Endothelial cell of umbilical vein (primary cell): ENCODE measurements around the gene SLC5A10. TPM values are rescaled to one million over a fixed set of nuclear protein-coding genes. Genes with fewer than 3 reads are reported as not detected.

Source experiments
- BruUV-seq: library from RNA; stranded (reverse); fragments of 400-500 nt; replicated peaks from 2 replicates; lab custom pipeline; 2021; lab: Mats Ljungman, UMichigan
- CTCF ChIA-PET: fragments of 300-600, 350-600 bp; sonication (Branson Sonifier 250); formaldehyde crosslinking; loops from one replicate; lab custom pipeline; 2021; ENCODE audit warnings: antibody characterized with exemption, inconsistent platforms; lab: Charles Lee
- POLR2A ChIA-PET: fragments of 300-600, 350-600 bp; sonication (Branson Sonifier 250); formaldehyde crosslinking; loops from one replicate; lab custom pipeline; 2021; ENCODE audit warnings: antibody characterized with exemption, inconsistent platforms; lab: Charles Lee
- DNase-seq: peaks from one replicate; pipeline ENCODE4 v3.0.0-alpha.2; 2011; ENCODE audit warnings: low read depth, low spot score
- FAIRE-seq: peaks from 2 replicates; lab custom pipeline; 2011; peaks lifted over from hg19 to GRCh38; lab: Jason Lieb, UNC
- H2AFZ ChIP-seq: 2 replicates; pipeline ENCODE4 v1.6.0; 2012; ENCODE audit warnings: low read depth, low read length, control low read depth, inconsistent platforms
- H3K27ac ChIP-seq: 2 replicates; pipeline ENCODE4 v1.5.1; 2011; ENCODE audit warnings: low read depth, mild to moderate bottlenecking, control low read depth, low read length, moderate library complexity; ENCODE audit not compliant: insufficient read depth
- H3K27me3 ChIP-seq, 2 experiments: 2 replicates each; pipeline versions ENCODE4 v1.6.0 to v1.6.1; 2011; ENCODE audit warnings: low read length in 2 of 2, mixed read lengths in 1 of 2; ENCODE audit not compliant: control insufficient read depth in 2 of 2, insufficient read depth in 2 of 2
- H3K36me3 ChIP-seq, 2 experiments: 2 replicates in 1 of 2; 3 replicates in 1 of 2; pipeline ENCODE4 v1.5.1; 2011; ENCODE audit warnings: low read length in 2 of 2, mild to moderate bottlenecking in 1 of 2, moderate library complexity in 1 of 2; ENCODE audit not compliant: control insufficient read depth in 2 of 2, insufficient read depth in 2 of 2; ENCODE audit errors: extremely low read depth in 1 of 2
- H3K4me1 ChIP-seq: 3 replicates; pipeline ENCODE4 v1.5.1; 2011; ENCODE audit warnings: mild to moderate bottlenecking, low read length; ENCODE audit not compliant: control insufficient read depth, insufficient read depth; ENCODE audit errors: extremely low read depth
- H3K4me2 ChIP-seq: 2 replicates; pipeline ENCODE4 v1.6.1; 2011; ENCODE audit warnings: low read length, control low read depth, mixed read lengths; ENCODE audit not compliant: insufficient read depth
- H3K4me3 ChIP-seq, 3 experiments: fragments of 200-600 bp in 1 of 3; sonication (generic), shearing (Covaris generic) in 1 of 3; replicated peaks in 1 of 3; 2 replicates each; pipeline ENCODE4 v1.5.1; 2011 to 2016; ENCODE audit warnings: control low read depth in 3 of 3, low read length in 3 of 3, mild to moderate bottlenecking in 2 of 3, inconsistent platforms in 1 of 3, low read depth in 1 of 3, moderate library complexity in 1 of 3; ENCODE audit not compliant: insufficient read depth in 1 of 3
- H3K79me2 ChIP-seq: 2 replicates; pipeline ENCODE4 v1.6.0; 2012; ENCODE audit warnings: low read length, inconsistent platforms; ENCODE audit not compliant: control insufficient read depth, insufficient read depth
- H3K9ac ChIP-seq: replicated peaks from 2 replicates; pipeline ENCODE3; 2011; ENCODE audit warnings: low read length, control low read depth; ENCODE audit not compliant: insufficient read depth; ENCODE audit errors: extremely low read depth
- H3K9me1 ChIP-seq: replicated peaks from 3 replicates; pipeline ENCODE4 v1.6.0; 2011; ENCODE audit warnings: mild to moderate bottlenecking, low read length; ENCODE audit not compliant: control insufficient read depth, insufficient read depth; ENCODE audit errors: extremely low read depth
- H3K9me3 ChIP-seq: replicated peaks from 2 replicates; pipeline ENCODE4 v1.5.1; 2012; ENCODE audit warnings: low read length, inconsistent platforms; ENCODE audit not compliant: control insufficient read depth, insufficient read depth
- H4K20me1 ChIP-seq: replicated peaks from 2 replicates; pipeline ENCODE3; 2011; ENCODE audit warnings: mild to moderate bottlenecking, low read length; ENCODE audit not compliant: control insufficient read depth, insufficient read depth; ENCODE audit errors: extremely low read depth
- CTCF ChIP-seq, 2 donors: IDR thresholded peaks; 1 replicate in 1 of 2; 2 replicates in 1 of 2; pipeline ENCODE4 v1.5.1; 2011; ENCODE audit warnings: low read length in 2 of 2, mild to moderate bottlenecking in 2 of 2, moderate library complexity in 2 of 2, control low read depth in 1 of 2, inconsistent platforms in 1 of 2, low read depth in 1 of 2; ENCODE audit not compliant: insufficient read depth in 1 of 2; ENCODE audit errors: extremely low read depth in 1 of 2
- EZH2 ChIP-seq: IDR thresholded peaks from 2 replicates; pipeline ENCODE4 v1.6.1; 2012; ENCODE audit warnings: borderline replicate concordance, low read depth, mild to moderate bottlenecking, moderate library complexity, low read length, inconsistent platforms; ENCODE audit not compliant: severe bottlenecking
- FOS ChIP-seq: IDR thresholded peaks from 2 replicates; pipeline ENCODE4 v1.6.1; 2011; ENCODE audit warnings: mild to moderate bottlenecking, low read length, moderate library complexity, borderline replicate concordance; ENCODE audit not compliant: insufficient read depth
- GATA2 ChIP-seq: IDR thresholded peaks from 2 replicates; pipeline ENCODE4 v1.7.0; 2011; ENCODE audit warnings: low read depth, mild to moderate bottlenecking, moderate library complexity, mixed read lengths, low read length; ENCODE audit not compliant: insufficient read length, insufficient read depth
- JUN ChIP-seq: IDR thresholded peaks from 2 replicates; pipeline ENCODE4 v1.6.1; 2011; ENCODE audit warnings: borderline replicate concordance, low read depth; ENCODE audit not compliant: insufficient read length, insufficient read depth
- MAX ChIP-seq: IDR thresholded peaks from 2 replicates; pipeline ENCODE4 v1.6.1; 2011; ENCODE audit not compliant: insufficient read depth, insufficient read length
- MYC ChIP-seq: IDR thresholded peaks from one replicate; pipeline ENCODE4 v1.6.1; 2011; ENCODE audit warnings: mild to moderate bottlenecking, low read depth, low read length
- POLR2A ChIP-seq: IDR thresholded peaks from 2 replicates; pipeline ENCODE4 v1.6.1; 2012; ENCODE audit warnings: low read depth, mild to moderate bottlenecking, control low read depth, low read length
- POLR2AphosphoS5 ChIP-seq: IDR thresholded peaks from 2 replicates; pipeline ENCODE4 v1.6.1; 2012; ENCODE audit warnings: low read depth, mild to moderate bottlenecking, control low read depth, low read length, moderate library complexity; ENCODE audit not compliant: insufficient read depth
- dilution Hi-C: fragments of 300-500 bp; cut with MboI; formaldehyde crosslinking; loops from one replicate; pipeline ENCODE4 v1.15.0; 2019; ENCODE audit warnings: low sequenced_read_pairs; ENCODE audit not compliant: extremely low pct_ligation_motif_present
- intact Hi-C: fragments of 100-400 bp; cut with micrococcal nuclease; formaldehyde crosslinking; loops from one replicate; pipeline ENCODE4 v1.10.0; 2022
- polyA plus RNA-seq, 4 experiments: library from polyadenylated mRNA; depleted of rRNA in 3 of 4; stranded (reverse) in 3 of 4; unstranded in 1 of 4; fragments of >200 nt; gene quantifications; 2 replicates each; pipeline versions ENCODE4 v1.2.1 to v1.2.3, GENCODE V29; 2011 to 2012; ENCODE audit warnings: missing spikeins in 1 of 4
- total RNA-seq: library from RNA; stranded (reverse); gene quantifications from 2 replicates; pipeline ENCODE4 v1.2.3, GENCODE V29; 2021

SLC5A10 gene
- total and polyA plus RNA-seq, 2 donors (not counting 3 experiments of a cell fraction or from before 2014, with no cell fraction given): not detected

GRCh38 chr17:18956581-18956980, 4.6 kb downstream of the SLC5A10 start:
- H3K4me2 ChIP-seq: no peak overlapping the region
- no peaks in the 10 kb centered on the region for H3K4me1 ChIP-seq
- POLR2A ChIA-PET: no interaction called here
- H3K9me3 ChIP-seq: no peaks in the 10 kb centered on the region
- intact Hi-C loops (no loop called here), dilution Hi-C loops (no loop called here)
- DNase-seq (no peak), FAIRE-seq (no peak)
- H3K79me2 ChIP-seq: no peaks in the 10 kb centered on the region
- no peaks in the 10 kb centered on the region for H3K27me3 ChIP-seq
- H3K36me3 ChIP-seq: no peaks in the 10 kb centered on the region
- CTCF ChIA-PET: interaction anchor here (1.7 kb wide), 1 partner anchor 10 kb away, joined by 5 read pairs; no protein-coding TSS in a partner anchor
- no peak overlapping the region for H3K4me3 ChIP-seq
- no peak for TF ChIP-seq POLR2AphosphoS5
- TF ChIP-seq POLR2A: no peak
- TF ChIP-seq FOS: no peak
- no peak for TF ChIP-seq GATA2
- TF ChIP-seq CTCF (IDR thresholded peaks at IDR 0.05; ENCODE audit: extremely low read depth in 1 of 2, insufficient read depth in 1 of 2, low read depth in 1 of 2, low read length in 2 of 2): no peak
- TF ChIP-seq MAX: no peak
- TF ChIP-seq JUN: no peak
- TF ChIP-seq MYC: no peak
- no peak for TF ChIP-seq EZH2
- BruUV-seq: no TSS peak
- H4K20me1 ChIP-seq: no peaks in the 10 kb centered on the region
- no peak overlapping the region for H3K9ac ChIP-seq
- no peaks in the 10 kb centered on the region for H3K9me1 ChIP-seq
- no peak overlapping the region for H3K27ac ChIP-seq
- H2AFZ ChIP-seq: no peak overlapping the region
